RCC 7860 (cell line): ENCODE results near the gene PELI3.

Experiments
- DNase-seq: peaks from one replicate; pipeline ENCODE4 v3.0.0-alpha.2; 2015; ENCODE audit warnings: low spot score
- FAIRE-seq: peaks from 2 replicates; lab custom pipeline; 2012; peaks lifted over from hg19 to GRCh38; lab: Jason Lieb, UNC

PELI3 gene

DNA sequence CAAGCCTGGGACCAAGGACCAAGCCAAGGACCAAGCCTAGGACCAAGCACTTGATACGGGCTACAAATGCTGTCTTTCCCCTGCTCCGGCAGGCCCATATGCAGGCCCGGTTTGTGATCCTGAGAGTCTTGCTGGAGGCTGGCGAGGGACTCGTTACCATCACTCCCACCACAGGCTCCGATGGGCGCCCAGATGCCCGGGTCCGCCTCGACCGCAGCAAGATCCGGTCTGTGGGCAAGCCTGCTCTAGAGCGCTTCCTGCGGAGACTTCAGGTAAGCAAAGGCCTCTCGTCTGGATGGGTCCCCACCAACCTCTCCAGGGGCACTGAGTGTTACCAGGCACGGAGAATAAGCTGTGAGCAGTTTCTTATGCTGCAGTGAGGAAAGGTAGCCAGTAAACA lies 30.5 kb downstream of the PELI3 start:
- DNase-seq (no peak), FAIRE-seq (no peak)

DNA sequence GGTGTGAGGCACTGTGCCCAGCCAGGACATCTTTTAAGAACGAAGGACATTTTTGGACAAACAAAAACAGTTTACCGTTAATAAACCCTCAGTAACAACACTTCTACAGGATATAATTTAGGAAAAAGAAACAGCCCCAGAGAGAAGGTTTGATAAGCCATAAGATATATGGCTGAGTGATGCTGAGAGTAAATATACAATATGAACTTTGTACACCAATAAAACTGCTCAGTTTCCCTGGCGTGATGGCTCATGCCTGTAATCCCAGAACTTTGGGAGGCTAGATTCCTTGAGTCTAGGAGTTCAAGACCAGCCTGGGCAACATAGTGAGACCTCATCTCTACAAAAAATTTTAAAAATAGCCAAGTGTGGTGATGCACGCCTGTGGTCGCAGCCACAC lies 31.8 kb downstream of the PELI3 start:
- no peak for DNase-seq
- no peak for FAIRE-seq

DNA sequence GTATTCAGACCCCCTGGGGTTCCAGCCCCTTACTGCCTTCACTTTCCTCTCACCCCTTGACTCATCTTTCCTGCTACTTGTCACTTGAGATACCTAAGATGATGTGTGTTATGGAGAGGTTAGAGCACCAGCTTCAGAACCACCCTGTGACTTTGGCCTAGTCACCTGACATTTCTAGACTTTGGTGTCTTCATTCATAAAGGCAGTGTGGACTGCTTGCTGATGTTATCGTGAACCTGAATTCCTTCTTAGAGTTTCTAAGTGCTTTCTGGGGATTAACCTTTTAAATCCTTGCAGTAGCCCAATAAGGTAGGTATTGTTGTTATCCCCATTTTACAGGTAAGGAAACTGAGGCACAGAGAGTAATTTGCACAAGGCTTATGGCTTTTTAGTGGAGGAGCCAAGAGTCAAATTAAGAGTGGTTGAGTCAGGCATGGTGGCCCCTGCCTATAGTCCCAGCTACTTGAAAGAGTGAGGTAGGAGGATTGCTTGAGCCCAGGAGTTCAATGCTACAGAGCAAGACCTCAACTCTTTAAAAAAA lies 38.6 kb downstream of the PELI3 start:
- FAIRE-seq (no peak), DNase-seq (no peak)

DNA sequence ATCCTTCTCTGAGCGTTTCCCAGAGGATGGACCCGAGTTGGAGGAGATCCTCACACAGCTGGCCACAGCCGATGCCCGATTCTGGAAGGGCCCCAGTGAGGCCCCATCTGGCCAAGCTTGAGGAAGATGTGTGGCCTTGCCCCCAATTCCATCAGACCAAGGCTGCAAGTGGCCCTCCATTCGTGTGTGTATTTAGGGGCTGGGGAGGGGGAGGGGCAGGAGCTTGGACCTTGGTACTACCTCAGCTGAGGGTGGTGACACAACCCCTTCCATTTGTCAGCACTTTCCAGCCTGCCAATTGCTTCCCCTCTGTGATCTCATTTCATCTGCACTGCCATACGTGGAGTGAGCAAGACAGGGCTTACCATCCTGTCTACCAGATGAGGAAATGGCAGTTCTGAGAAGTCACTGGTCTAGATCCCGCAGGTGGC lies 42.4 kb downstream of the PELI3 start:
- FAIRE-seq (no peak), DNase-seq (no peak)

DNA sequence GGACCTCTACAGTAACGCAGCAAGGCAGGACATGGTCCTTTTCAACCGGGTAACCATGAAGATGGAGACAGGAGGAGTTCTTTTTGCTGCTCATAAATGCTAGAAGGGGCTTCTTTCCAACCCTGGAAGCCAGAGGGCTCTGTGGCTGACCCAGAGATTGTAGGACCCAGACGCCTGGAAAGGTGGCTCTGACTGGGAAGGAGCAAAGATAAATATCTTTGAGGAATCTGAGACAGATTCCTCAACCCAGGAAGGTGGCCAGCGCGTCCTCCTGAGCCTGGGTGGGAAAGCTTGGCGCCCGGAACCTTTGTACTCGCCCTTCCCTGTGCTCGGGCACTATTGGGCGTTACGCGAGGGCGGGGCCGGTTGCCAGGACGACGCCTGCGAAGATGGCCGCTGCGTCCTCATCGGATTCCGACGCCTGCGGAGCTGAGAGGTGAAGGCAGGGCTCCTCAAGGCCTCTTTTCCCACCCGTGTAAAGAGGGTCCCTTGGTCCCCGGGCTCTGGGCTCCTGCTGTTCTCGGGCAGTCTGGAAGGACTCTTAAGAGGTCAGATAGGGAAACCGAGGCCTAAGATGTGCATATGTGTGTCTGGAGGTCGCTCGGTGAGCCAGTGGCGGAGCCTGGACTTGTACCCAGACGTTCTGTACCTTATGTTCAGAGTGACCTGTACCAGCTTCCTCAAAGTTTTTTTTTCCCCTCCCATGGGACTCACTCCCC lies 43.7 kb downstream of the PELI3 start, which contains the start of gene BBS1:
BBS1 (plus strand) TSS at position 365 of the 719 bp plus-strand sequence; CDS start at position 390, 25 bp downstream.
- FAIRE-seq (no peak), DNase-seq (peak; percentile 37)

DNA sequence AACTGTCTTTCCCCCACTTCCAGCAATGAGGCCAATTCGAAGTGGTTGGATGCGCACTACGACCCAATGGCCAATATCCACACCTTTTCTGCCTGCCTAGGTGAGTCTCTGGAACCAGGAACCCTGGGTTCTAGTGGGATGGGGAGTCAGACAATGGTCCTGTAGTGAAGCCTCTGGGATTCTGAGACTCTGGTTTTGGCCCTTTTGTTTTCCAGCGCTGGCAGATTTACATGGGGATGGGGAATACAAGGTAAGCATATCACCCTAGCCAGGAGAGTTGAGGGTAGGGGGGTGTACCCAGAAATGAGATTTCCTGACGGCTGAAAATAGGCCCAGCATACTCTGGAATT lies 44.3 kb downstream of the PELI3 start:
- FAIRE-seq (no peak), DNase-seq (no peak)

DNA sequence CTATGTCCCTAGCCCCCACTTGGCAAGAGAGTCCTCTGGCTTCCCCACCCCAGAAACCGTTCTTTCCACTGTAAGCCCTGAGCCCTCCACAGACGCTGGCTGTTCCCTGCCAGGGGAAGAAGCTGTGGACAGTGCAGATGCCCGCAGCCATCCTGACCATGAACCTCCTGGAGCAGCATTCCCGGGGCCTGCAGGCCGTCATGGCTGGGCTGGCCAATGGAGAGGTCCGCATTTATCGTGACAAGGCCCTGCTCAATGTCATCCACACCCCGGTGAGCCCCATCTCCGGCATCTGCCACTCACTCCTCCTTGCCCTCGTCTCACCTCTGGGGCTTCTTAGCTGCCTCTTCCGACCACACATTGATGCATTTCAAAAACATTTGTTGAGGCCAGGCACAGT lies 56.9 kb downstream of the PELI3 start:
- FAIRE-seq = no peak
- no peak for DNase-seq

DNA sequence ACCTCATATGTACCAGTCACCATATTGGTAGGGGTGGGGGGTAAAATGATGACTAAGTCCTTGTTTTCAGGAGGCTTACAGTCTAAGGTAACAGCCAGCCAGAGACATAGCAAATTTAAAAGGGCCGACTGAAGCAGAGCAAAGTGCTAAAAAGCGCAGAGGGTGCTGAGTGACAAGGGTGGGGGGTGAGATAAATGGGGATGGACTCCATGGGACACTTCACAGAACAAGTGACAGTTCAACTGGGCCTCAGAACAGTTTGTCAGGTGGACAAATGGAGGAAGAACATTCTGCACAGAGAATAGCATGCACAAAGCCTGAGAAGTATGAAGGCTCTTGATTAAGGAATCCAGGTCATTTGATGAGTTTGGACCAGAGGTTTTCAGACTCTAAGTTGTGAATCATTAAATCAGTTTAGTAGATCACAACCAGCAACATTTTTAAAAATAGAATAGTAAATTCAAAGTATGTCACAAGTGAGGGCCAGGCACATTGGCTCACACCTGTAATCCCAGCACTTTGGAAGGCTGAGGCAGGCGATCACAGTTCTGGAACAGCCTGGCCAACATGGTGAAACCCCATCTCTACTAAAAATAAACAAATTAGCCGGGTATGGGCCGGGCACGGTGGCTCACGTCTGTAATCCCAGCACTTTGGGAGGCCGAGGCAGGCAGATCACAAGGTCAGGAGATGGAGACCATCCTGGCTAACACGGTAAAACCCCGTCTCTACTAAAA lies 57.8 kb downstream of the PELI3 start:
- DNase-seq (no peak), FAIRE-seq (no peak)
